GM13976 (cell line): ENCODE measurements around the gene CFTR.
"Not testable (repeated sequence)": the region's sequence is repeated elsewhere in the genome, so short reads cannot be mapped to it uniquely, and the experiment has no call there.

Experiments
- DNase-seq: peaks from one replicate; pipeline ENCODE4 v3.0.0; 2012; ENCODE audit warnings: low spot score
- in situ Hi-C: fragments of 300-500 bp; cut with MboI; formaldehyde crosslinking; loops from one replicate; pipeline ENCODE4 v1.12.0; 2022; ENCODE audit warnings: low sequenced_read_pairs, mixed read lengths, inconsistent platforms; ENCODE audit not compliant: unreplicated experiment
- TF ChIP-seq, protein P1 (sequence below): IDR thresholded peaks from 2 replicates; pipeline ENCODE4 v1.5.1; 2012; ENCODE audit warnings: borderline replicate concordance, mild to moderate bottlenecking; ENCODE audit not compliant: insufficient read depth; ENCODE audit errors: extremely low read depth, missing control alignments, control extremely low read depth

Gene CFTR

DNA sequence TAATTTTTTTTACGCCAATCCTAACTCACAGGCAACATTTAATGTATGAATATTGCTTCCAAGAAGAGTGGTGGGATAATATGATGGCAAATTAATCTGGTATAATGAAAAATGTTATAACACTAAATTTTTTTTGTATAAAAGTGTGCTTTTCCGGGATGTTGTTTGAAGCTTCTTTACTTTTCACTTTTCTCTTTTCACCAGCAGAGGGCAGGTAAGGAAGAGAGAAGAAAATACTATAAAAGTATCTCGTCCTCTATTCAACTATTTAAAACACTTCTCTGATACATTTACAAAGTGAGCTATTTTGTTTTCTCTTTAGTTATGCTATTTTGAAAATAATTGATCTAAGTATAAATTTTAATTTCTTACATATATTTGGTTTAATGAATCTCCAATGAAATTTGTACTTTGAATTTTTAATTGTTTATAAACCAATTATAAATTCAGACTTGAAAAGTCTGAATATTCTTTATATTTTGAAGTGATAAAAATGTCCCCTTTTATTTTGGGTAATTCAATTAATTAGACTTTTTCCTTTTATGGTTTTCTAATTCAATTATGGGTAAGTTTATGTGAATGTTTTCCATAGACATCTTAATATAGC lies 20.7 kb upstream of the CFTR start:
- in situ Hi-C loops, result no loop called here
- peak; percentile 40 for DNase-seq
- TF ChIP-seq, protein P1, sequence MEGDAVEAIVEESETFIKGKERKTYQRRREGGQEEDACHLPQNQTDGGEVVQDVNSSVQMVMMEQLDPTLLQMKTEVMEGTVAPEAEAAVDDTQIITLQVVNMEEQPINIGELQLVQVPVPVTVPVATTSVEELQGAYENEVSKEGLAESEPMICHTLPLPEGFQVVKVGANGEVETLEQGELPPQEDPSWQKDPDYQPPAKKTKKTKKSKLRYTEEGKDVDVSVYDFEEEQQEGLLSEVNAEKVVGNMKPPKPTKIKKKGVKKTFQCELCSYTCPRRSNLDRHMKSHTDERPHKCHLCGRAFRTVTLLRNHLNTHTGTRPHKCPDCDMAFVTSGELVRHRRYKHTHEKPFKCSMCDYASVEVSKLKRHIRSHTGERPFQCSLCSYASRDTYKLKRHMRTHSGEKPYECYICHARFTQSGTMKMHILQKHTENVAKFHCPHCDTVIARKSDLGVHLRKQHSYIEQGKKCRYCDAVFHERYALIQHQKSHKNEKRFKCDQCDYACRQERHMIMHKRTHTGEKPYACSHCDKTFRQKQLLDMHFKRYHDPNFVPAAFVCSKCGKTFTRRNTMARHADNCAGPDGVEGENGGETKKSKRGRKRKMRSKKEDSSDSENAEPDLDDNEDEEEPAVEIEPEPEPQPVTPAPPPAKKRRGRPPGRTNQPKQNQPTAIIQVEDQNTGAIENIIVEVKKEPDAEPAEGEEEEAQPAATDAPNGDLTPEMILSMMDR, result peak; percentile 40

DNA sequence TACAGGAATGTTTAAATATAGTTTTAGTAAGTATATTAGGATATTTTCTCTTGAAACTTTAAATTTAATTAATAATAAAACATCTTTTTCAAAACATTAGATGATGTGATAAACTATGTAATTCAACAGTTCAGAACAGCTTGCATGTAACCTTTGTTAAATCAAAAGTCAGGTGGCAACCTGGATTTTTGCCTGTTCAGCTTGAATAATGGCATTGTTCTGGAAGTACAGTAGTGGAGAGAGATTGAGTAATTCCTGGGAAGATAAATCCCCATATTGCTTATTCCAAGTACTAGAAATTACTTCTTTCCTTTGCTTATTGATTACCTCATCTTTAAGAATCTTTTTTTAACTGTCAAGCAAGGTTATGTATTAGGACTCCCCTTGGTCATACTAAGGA lies 20.1 kb upstream of the CFTR start:
- in situ Hi-C loops, result no loop called here
- TF ChIP-seq, protein P1, result no peak

DNA sequence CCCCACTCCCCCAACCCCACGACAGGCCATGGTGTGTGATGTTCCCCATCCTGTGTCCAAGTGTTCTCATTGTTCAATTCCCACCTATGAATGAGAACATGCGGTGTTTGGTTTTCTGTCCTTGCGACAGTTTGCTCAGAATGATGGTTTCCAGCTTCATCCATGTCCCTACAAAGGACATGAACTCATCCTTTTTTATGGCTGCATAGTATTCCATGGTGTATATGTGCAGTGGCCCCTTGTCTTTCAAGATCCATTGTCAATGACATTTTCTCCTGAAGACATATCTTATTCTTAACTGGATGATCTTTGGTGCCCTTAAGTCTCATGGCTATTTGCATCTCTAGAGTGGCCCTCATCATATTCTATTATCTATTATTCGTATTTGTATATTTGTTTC lies 19.0 kb upstream of the CFTR start:
- in situ Hi-C loops, result not testable (repeated sequence)

More for the DNA sequence above, 20.1 kb upstream of the CFTR start:
- no peak for DNase-seq

DNA sequence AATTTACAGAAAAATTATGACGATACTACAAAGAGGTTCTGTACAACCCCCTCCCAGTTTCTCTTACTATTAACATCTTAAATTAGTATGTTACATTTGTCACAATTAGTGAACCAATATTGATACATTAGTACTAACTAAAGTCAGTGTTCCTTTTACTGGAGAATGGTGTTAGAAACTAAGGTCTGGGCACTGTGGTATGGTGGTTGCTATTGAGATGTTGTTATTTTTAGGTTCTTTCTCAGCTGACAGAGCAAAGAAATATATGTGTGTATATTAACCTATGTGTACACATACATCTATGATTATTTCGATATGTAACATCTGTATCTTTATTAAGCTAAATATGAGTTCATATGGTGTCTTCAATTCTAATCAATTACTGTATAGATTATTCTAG lies 11.7 kb upstream of the CFTR start:
- TF ChIP-seq, protein P1, result no peak
- DNase-seq, result no peak
- in situ Hi-C loops, result no loop called here

More for the DNA sequence above, 19.0 kb upstream of the CFTR start:
- not testable (repeated sequence) for DNase-seq

DNA sequence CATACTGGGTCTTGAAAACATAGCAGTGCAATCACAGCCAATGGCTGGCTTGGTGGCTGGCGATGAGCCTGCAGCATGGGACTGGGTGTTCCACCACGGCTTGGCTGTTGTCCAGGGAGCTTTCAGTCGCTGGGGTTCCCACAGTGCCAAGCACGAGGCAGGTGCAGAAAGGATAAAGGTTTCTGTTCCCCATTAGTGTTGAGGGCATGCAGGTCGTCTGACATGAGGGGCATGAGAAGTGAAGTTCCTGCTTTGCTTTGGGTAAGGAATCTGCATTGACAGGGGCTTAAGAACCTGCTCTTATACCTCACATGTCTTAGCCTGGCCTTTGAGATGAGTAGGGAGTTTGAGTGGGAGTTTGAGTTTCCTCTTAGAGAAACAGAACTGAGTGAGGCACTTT lies 9.0 kb upstream of the CFTR start:
- peak; percentile 40 for DNase-seq

DNA sequence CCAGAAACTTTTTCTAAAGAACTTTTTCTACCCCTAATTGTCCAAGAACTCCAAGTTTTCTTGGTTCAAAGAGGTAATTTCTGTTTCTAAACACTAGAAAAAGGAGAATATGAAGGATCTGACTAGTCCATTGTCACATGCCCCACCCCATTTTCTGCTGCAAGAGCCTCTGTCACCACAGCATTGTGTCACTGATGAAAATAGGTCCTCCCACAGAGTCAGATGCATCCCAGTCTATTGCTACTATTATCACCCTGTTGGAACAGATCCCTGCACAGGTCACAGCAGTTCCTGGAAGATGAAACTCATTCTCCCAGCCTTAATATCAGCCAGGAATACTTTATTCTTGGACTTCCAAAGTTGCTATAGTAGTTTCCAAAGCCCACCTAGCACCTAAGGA lies 7.5 kb upstream of the CFTR start:
- TF ChIP-seq, protein P1, result no peak
- in situ Hi-C loops, result no loop called here
- peak; percentile 24 for DNase-seq

More for the DNA sequence above, 9.0 kb upstream of the CFTR start:
- in situ Hi-C loops, result no loop called here
- TF ChIP-seq, protein P1, result no peak

DNA sequence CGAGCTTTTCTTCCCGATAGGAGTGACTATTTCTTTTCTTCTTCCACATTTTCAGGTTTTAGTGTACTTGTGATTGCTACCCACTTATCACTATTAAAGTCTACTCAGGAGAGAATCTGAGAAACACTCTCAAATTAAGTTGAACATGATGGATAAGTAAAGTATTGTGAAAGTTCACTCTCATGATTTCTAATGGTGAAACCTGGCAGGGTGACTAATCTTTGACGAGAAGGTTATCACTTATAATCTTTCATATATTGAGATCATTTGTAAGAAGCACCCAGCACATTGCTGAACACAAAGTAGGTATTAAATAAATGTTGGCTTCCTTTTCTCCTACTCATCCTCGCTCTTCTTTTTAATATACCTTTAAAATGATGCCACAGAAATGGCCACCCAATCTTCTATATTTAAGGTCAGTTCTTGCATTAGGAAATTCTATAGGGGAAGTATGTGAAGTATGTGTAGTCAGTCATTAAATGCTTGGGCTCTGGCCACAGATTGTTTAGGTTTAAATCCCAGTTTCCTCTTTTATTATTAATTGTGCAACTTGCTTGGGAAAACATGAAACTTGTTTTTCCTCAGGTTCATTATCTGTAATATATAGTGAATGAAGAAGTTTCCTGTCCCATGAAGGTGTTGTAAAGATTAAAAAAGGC lies 3.1 kb upstream of the CFTR start:
- in situ Hi-C loops, result no loop called here
- DNase-seq, result no peak
- TF ChIP-seq, protein P1, result no peak
